NCI-H1694 (cell line): ENCODE results near the gene PTP4A1.

Experiments
- DNase-seq: peaks from one replicate; lab custom pipeline; 2025; lab: John Stamatoyannopoulos, UW

The PTP4A1 gene

DNA sequence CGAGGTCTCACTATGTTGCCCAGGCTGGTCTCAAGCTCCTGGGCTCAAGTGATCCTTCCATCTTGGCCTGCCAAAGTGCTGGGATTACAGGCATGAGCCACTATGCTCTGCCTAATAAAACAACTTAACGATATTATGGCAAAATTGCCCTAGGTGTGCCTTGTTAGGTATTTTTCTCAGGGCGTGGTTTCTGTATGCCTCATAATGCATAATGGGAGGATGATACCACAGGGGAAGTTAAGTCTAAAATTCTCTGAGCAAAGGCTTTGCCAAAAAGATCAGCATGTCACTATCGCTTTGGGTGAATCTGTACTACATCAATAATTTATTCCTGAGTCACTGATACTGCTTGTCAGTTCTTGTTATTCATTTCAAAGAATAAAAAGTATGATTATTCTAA, 15.9 kb upstream of the PTP4A1 start:
- DNase-seq = no peak

DNA sequence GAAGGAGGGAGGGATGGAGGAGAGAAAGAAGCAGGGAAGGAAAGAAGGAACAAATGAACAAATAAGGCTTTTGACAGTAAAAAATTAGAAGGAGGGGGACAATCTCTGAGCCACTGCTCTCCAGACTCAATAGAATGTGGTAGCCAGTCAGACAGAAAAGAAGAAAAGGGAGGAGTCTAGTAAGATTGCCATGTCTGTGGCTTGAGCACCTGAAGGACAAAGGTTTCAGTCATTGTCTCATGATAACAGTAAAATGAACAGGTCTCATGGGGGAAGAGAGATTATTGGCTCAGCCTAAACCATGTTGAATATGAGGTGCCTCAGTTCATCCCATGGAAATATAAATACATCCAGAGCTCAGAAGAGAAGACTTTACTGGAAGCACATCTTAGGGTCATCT, 14.0 kb upstream of the PTP4A1 start:
- DNase-seq = no peak

DNA sequence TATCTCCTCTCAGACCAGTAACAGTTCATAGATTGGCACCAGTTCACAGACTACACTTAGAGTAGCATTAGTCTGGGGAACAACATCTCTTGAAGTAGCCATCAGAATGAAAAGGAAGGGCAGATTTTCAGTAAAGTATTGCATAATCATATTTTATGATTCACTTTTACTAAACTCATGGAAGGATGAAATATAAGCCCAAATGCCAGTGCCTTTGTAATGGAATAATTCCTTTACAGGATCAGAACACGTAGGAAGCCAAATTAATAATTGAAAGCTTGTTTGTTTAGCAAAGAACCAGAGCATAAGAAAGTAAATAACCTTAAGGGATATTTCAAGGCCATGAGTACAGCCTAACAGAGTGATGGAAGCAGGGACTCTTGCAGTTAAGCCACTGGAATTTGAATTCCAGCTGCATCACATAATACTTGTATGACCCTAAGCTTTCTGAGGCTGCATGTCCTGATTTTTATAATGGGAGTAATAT, 11.4 kb upstream of the PTP4A1 start:
- DNase-seq = no peak

DNA sequence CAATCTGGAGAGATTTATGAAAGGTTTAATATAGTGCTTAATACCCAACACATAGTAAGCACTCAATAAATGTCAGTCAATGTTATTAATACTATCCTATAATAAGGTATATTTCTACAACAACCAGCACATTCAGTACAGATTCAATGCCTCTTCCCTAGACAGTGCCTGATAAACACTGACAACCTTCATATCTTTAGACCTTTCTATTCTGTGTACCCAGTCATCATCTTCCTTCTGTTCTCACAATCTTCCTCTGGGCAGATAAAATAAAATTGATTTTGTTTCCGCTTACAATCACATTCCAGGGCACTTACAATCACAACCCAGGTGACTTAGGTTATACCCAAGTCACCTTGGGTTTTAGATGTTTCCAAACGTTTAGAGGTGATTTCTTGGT, 11.0 kb upstream of the PTP4A1 start:
- DNase-seq = no peak

DNA sequence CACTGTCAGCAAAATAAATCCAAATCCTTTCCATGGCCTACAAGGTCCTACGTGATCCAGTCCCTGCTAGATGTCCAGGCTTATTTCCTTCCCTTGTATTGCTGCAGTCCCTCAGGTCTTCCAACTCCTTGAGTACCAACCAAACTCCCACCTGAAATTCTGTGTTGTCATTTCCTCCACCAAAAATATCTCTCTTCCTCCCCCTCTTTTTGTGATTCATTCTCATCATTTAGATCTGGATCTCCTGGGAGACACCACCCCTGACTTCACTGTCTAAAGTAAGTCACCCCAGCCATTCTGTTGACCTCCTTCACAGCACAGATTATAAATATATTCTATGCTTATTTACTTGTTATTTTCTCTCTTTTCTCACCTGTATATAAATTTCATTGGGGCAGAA, 9.0 kb upstream of the PTP4A1 start:
- DNase-seq = no peak

DNA sequence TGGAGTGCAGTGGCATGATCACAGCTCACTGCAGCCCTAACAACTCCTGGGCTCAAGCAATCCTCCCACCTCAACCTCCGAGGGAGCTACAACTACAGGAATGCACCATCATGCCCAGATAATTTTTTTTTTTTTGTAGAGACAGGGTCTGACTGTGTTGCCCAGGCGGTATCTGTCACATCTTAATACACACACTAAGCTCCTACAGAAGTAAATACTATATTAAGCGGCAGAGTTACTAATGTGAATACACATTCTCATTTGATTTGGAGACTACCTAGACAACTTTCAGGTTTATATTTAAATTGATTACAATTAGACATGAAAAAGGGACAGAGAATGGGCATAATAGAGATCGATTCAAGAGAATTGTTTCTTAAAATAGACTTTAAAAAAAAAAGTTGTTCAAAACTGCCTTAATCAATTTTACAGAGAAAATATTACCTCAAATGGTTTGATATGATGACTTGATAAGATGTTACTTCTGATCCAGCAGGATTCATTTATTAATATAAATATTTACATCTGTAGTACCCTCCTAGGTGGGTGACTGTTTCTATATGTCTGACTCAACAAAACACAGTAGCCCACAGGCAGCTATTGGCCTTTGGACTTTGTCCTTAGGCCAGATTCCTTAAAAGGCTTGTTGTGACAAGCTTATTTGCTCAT, 7.1 kb upstream of the PTP4A1 start:
- DNase-seq = no peak

DNA sequence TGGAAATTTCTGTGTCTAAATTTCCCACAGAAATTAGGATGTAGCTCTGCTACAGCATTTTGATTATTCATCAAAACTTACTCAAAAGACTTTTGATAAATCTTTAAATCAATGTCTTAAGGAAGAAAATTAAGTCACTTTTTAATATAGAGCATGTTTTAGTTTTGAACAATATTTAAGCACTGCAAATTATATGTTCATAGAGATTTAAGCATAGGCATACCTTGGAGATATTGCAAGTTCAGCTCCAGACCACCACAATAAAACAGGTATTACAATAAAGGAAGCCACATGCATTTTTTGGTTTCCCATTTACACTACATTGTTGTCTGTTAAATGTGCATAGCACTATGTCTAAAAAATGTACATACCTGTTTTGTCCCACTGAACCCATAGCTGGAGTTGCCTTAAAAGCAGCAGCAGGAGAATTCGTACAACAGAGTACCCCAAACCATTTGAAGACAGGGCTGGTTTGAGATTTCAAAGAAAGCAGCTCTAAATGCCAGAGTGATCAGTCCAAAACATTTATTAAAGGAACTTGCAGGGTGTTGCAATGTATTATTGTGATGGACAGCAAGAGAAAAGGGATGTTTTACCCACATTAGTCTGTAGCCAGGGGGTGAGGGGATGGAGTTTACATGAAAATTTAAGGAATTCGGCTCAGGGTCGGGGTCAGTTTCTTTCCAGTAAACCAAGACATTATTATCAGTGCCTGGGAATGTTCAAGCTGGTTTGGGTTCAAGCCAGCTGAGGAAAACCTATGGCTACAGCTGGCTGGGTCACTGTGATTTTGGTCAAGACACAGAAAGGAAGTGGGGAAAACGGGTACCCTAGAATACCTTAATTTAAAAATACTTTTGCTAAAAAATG, 6.3 kb upstream of the PTP4A1 start:
- DNase-seq = no peak

DNA sequence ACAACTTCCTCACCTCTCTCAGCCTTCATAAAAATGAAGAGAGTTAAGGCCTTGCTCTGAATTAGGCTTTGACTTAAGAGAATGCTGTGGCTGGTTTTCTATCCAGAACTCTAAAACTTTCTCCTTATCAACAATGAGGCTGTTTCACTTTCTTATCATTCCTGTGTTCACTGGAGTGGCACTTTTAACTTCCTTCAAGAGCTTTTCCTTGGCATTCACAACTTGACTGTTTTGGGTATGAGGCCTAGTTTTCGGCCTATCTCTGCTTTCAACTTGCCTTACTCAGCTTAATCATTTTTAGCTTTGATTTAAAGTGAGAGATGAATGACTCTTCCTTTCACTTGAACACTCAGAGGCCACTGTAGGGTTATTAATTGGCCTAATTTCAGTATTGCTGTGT, 4.3 kb upstream of the PTP4A1 start:
- DNase-seq = no peak

DNA sequence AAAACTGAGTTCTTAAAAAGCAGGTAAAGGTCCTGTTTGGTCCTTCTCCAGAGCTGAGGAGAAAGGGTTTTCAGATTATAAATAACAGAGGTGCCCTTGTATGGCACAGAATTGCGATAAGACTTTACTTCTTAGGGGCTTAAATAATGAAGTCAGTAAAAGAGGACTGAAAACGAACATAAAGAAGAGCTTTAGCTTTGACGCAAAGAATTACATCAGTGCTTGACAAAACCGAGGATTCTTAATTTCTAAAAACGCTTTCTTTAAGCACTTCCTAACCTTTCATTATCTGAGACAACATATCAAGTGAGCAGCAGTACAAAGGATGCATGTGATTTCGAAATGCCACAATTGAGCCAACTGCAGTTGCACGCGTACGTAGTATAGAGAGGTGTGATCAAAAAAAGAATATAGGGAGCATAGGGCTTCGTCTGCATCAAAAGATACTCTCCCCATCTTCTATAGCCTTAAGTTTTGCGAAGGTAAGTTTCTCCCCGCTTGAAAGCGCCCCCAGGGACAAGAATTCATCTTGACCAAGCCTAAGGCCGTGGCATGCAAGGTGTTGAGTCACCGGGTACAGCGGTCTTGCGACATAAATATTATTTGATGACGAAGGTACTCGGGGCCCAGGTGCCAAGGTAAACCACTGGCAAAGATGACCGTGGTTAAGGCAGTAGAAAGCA, 778 bp upstream of the PTP4A1 start:
- no peak for DNase-seq

DNA sequence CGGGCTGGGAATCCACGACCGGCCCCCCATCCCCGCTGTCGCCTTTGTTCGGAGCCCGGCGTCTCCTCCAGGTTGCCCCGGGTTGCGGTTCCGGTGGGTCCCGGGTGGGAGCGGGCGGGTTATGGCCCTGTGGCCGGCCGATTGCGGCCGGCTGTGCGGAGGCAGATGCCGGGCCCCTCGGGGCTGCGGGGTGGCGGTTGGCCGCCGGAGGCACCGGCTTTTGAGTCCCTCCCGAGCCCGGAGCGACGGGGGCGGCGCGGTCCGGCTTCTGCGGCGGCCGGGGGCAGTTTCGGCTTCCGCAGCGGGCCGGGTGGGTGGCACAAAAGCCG, 431 bp downstream of the PTP4A1 start:
- no peak for DNase-seq

DNA sequence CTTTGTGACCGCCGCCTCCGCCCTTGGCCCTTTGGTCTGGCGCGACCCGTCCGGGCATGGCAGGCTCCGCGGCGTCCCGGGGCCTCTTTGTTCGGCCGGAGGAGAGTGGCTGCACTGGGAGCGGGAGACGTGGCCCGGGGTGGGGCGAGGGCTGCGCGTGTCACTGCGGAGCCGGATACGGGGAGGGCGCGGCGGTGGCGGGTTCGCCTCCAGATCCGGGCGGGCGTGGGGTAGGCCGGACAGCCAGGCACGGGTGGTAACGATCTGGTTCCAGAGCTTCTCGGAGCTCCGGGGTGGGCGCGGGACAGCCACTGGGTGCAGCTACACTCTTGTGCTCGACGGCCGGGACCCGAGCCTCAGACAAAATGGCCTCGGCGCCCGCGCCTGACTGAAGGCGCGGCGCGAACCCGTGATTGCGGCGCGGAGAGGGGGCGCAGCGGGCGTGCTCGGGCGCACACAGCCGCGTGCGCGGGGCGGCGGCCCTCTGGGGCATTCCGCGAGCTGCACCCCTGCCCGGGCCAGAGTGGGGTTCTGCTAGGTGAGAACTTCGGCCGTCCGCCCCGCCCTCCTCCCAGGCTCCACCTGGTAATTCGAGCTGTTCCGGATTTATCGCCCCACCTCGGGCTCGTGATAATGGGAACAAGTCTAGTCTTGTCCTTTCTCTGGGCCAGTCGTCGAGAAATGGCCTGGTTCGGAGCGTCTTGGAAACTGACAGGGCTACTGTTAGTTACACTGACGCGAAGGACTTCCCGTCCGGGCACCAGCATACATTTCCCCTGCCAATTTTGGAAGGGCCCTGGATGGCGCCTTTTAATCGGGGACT, 1.0 kb downstream of the PTP4A1 start:
- DNase-seq = peak; percentile 42

DNA sequence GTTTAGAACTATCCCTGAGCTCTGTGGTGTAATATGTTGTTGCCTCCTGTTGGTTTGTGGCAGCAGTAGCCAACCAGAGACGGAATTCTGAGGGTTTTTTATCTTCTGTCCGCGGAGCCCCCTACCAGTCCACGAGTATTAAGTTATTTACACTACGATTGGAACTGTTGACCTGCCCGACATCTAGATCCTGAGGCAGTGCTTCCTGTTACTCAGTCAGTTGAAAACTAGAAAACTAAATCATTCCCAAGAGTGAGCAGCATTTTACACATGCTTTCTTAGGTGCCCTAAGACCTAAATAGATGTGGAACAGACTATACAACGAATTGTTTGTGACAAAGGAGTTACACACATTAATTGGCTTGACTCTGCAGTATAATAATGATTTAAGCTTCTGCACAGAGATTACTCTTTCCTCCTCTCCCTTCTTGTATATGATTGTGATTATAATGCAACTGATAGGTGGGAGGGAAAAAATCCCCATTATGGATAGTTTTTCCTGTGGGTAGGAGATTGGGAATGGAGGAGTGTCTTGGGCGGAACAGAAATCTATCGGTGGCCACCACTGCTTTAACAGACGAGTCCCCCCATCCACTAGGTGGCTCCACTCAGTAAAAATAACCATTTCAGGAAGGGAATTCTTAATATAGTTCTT, 1.7 kb downstream of the PTP4A1 start:
- DNase-seq = peak; percentile 39

DNA sequence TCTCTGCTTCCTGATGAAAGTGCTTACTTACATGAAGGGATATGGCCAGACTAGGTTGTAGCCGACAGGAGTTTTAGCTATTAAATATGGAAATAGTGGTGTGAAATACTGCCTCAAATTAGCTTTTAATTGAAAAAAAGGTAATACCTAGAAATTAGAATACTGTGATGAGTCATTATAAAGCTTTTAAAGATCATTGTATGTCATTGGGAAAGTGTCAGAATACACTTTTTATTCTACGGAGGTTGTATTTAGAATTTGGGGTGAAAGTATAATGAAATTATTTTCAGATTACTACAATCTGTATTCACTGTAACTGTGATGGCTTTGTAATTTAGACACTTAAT, 2.2 kb downstream of the PTP4A1 start:
- no peak for DNase-seq

DNA sequence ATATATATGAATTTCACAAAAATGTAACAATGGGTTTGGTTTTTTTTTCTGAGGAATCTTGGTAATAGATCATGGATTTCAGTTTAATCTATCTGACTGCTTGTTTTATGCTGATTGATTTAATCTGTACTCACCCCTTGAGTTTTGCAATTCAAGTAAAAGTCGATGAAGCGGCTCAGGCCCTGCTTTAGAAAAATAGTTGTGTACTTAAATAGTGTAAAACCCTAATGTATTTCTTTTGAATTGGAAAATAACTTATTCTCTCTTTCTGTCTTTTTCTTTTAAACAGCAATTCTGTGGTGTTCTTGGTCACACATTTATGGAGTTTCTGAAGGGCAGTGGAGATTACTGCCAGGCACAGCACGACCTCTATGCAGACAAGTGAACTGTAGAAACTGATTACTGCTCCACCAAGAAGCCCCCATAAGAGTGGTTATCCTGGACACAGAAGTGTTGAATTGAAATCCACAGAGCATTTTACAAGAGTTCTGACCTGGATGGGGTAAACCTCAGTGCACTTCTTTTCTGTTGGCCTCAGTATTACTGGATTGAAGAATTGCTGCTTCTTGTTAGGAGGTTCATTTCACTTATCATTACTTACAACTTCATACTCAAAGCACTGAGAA, 4.0 kb downstream of the PTP4A1 start:
- no peak for DNase-seq

DNA sequence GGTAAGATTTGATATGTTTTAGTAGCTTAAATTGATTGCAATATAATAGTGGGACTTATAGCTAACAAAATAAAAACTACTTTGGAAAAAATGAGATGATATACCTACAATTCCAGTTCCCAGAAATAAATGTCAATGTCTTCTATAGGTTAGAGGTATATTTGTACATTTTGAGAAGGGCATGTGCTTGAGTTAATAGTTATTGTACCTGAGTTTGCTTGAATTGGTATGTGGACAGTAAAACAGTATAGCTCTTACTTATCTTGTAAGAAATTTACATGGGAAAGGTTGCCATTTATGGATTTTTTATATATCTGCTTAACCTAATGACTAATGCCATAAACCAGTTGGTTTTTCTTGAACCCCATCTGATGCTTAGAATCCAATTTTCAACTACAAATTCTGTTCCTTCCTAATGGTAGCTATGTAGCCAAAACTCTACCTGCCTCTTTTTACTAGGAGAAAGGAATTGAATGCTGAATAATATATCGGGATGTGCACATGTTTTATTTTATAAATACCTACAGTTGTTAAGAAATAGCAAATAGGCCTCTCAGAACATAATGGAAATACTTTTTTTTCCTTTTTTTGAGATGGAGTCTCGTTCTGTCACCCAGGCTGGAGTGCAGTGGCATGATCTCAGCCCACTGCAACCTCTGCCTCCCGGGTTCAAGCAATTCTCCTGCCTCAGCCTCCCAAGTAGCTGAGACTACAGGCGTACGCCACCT, 4.9 kb downstream of the PTP4A1 start:
- no peak for DNase-seq

DNA sequence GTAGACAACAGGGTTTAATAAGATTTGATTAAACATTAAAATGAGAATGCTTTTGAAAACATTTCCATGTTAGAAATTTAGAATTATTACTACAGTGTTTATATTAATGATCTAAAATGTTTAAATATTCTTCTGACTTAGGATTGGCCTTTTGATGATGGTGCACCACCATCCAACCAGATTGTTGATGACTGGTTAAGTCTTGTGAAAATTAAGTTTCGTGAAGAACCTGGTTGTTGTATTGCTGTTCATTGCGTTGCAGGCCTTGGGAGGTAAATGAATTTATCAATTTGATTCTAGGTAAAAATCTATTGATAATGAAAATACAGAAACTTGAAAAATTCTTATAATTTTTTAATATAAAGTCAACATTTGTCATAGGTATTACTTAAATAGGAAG, 6.5 kb downstream of the PTP4A1 start:
- no peak for DNase-seq

DNA sequence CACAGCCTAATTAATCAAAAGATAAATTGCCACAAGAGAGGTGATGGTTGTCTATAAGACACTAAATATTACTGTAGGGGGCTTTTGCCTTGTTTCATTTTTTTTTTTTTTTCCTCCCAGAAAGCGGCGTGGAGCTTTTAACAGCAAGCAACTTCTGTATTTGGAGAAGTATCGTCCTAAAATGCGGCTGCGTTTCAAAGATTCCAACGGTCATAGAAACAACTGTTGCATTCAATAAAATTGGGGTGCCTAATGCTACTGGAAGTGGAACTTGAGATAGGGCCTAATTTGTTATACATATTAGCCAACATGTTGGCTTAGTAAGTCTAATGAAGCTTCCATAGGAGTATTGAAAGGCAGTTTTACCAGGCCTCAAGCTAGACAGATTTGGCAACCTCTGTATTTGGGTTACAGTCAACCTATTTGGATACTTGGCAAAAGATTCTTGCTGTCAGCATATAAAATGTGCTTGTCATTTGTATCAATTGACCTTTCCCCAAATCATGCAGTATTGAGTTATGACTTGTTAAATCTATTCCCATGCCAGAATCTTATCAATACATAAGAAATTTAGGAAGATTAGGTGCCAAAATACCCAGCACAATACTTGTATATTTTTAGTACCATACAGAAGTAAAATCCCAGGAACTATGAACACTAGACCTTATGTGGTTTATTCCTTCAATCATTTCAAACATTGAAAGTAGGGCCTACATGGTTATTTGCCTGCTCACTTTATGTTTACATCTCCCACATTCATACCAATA, 7.8 kb downstream of the PTP4A1 start:
- no peak for DNase-seq

DNA sequence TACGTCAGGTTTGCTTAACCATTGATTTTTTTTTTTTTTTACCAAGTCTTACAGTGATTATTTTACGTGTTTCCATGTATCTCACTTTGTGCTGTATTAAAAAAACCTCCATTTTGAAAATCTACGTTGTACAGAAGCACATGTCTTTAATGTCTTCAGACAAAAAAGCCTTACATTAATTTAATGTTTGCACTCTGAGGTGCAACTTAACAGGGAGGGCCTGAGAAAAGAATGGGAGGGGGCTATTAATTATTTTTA, 8.4 kb downstream of the PTP4A1 start:
- no peak for DNase-seq

DNA sequence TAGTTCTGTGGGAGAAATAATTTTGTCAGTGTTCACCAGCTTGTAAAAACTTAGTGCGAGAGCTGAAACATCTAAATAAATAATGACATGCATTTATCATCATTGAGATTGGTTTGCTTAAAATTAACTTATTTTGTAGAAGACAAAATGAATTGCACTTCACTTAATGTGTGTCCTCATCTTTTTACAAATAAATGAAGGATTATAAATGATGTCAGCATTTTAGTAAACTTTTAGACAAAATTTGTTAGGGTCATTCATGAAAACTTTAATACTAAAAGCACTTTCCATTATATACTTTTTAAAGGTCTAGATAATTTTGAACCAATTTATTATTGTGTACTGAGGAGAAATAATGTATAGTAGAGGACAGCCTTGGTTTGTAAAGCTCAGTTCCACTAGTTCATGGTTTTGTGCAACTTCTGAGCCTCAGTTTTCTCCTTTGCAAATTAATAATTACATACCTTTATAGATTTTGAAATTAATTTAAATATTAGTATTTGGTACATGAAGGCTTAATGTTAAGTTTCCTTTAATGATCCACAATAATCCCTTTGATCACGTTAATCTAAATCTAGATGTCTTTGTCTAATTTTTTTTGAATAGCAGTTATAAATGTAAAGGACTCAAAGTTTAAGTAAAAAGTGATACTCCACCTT, 9.2 kb downstream of the PTP4A1 start:
- DNase-seq = no peak
